Psoas muscle (tissue), 8 donors: Measurements from ENCODE around the gene ARSB. TPM values are rescaled to one million over a fixed set of nuclear protein-coding genes. Genes with fewer than 3 reads are reported as not detected.
A peak's percentile ranks its signal among the peaks of the same experiment; 100 is the strongest.

ENCODE experiments used
- ATAC-seq, 4 donors: fragments of 200-7000 bp; cut with Tn5 transposase; one replicate each; pipeline ENCODE4 v1.9.1; 2020; ENCODE audit warnings: moderate library complexity in 3 of 4, mild to moderate bottlenecking in 2 of 4
- DNase-seq, 2 donors: peaks; one replicate each; pipeline ENCODE4 v3.0.0-alpha.2; 2020
- H3K27ac ChIP-seq: fragments of 200-600 bp; one replicate; pipeline ENCODE4 v1.8.0; 2022
- H3K27me3 ChIP-seq, 3 donors: fragments of 200-600 bp in 1 of 3; one replicate each; pipeline versions ENCODE4 v1.6.1 to v1.8.0; 2013 to 2022; ENCODE audit warnings: low read length in 2 of 3, mild to moderate bottlenecking in 2 of 3, moderate library complexity in 1 of 3; ENCODE audit not compliant: insufficient read depth in 3 of 3
- H3K36me3 ChIP-seq, 2 donors: fragments of 200-600 bp in 1 of 2; one replicate each; pipeline versions ENCODE4 v1.6.1 to v1.8.0; 2013 to 2022; ENCODE audit warnings: low read depth in 1 of 2, mild to moderate bottlenecking in 1 of 2, moderate library complexity in 1 of 2; ENCODE audit not compliant: insufficient read depth in 1 of 2
- H3K4me1 ChIP-seq: fragments of 200-600 bp; one replicate; pipeline ENCODE4 v1.8.0; 2022
- H3K4me3 ChIP-seq: fragments of 200-600 bp; one replicate; pipeline ENCODE4 v1.8.0; 2022; ENCODE audit warnings: mild to moderate bottlenecking
- H3K9me3 ChIP-seq: fragments of 200-600 bp; one replicate; pipeline ENCODE4 v1.8.0; 2022
- CTCF ChIP-seq: fragments of 200-600 bp; IDR thresholded peaks from one replicate; pipeline ENCODE4 v1.8.0; 2022; ENCODE audit warnings: antibody characterized with exemption
- WGBS, 3 donors: extraction: QIAGEN DNeasy Blood & Tissue Kit; methylation state at CpG; one replicate each; pipeline versions ENCODE4 v1.1.6 to v1.1.7; 2013; 5-methylcytosine and 5-hydroxymethylcytosine counted together
- intact Hi-C, 2 donors: fragments of 100-400 bp; cut with DNase I; formaldehyde crosslinking; loops; one replicate each; pipeline versions ENCODE4 v1.11.0 to v1.14.2; 2022
- polyA plus RNA-seq, 3 donors: library from polyadenylated mRNA; stranded (reverse); fragments of 200-250 nt; gene quantifications; one replicate each; pipeline ENCODE4 v1.2.3, GENCODE V29; 2013
- total RNA-seq, 4 donors: library from RNA; stranded (reverse); fragmentation: NEBNext Ultra II Directional in 2 of 4; extraction: Animal tissue kit (Norgen Biotek cat#: 25700) in 2 of 4; gene quantifications; one replicate each; pipeline versions ENCODE4 v1.2.1 to v1.2.4, GENCODE V29; 2021 to 2023
- donor health status: healthy with polysubstance abuse.
- donor health status: DM: no; HTN: no; CAD: no; lungs with moderate emphysema.
- donor health status: Bipolar disorder and iron deficiency.
- donor health status: healthy.
- donor health status: DM: yes; HTN: yes; CAD: no.
- donor health status: DM: no; HTN: no; CAD: no.
- donor health status: DM: no; HTN: no; CAD: no.
- donor health status: DM: yes; HTN: yes; CAD: no.

The ARSB gene
- total and polyA plus RNA-seq, 7 donors, result 1.3 to 6.5 (median 3.6) TPM

- peak; percentile 64 for TF ChIP-seq CTCF
- Histone ChIP-seq H3K36me3 (no peaks in the 10 kb centered on the region), H3K9me3 (no peaks in the 10 kb centered on the region), H3K4me3 (no peak overlapping the region), H3K4me1 (no peaks in the 10 kb centered on the region), H3K27ac (no peak overlapping the region), H3K27me3 (no peaks in the 10 kb centered on the region)
- intact Hi-C loops, result loop anchor here (5.0 kb wide), 2 partner anchors 68 to 498 kb away; no protein-coding TSS in a partner anchor
- no peak for DNase-seq
- WGBS, 3 donors, result 41 to 56% (median 46%) methylated on average over 2 of the region's 2 CpGs
- ATAC-seq, result peak; percentile 68 to 83 (median 82)
Observed at GRCh38 chr5:78964889-78965288, 20.2 kb downstream of the ARSB start.

GRCh38 chr5:78961743-78962142 is 23.4 kb downstream of the ARSB start:
- no peak for TF ChIP-seq CTCF
- intact Hi-C loops, result loop anchor here in 1 of 2 donors (5.0 kb wide), 1 partner anchor 494 kb away; no protein-coding TSS in a partner anchor
- H3K27me3 ChIP-seq, result no peaks in the 10 kb centered on the region
- no peak overlapping the region for H3K4me3 ChIP-seq
- H3K4me1 ChIP-seq, result no peaks in the 10 kb centered on the region
- DNase-seq (no peak), ATAC-seq (no peak)
- no peak overlapping the region for H3K27ac ChIP-seq
- 72 to 85% (median 76%) methylated on average over 1 of the region's 1 CpG for WGBS, 3 donors
- no peaks in the 10 kb centered on the region for H3K36me3 ChIP-seq
- no peaks in the 10 kb centered on the region for H3K9me3 ChIP-seq

DNA sequence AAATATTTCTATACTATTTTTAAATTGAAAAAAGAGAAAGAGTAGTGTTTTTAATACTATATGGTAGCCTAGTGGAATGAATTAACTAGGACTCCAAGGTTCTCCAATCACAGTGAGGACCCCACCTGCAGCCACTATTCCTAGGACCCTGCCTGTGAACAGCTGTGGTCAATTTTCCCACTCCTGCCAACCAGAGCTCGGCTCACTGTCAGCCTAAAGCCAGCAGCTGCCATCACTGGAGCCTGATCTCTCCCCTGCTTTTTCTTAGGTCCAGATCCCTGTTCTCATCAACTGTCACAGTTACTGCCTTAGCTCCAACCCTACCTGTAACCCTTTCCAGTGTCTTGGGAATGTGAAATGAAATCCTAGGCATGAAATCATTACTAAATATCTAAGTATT is 25.3 kb downstream of the ARSB start:
- 38 to 75% (median 48%) methylated on average over 1 of the region's 1 CpG for WGBS, 3 donors
- H3K4me1 ChIP-seq, result no peaks in the 10 kb centered on the region
- no peaks in the 10 kb centered on the region for H3K9me3 ChIP-seq
- no peak overlapping the region for H3K4me3 ChIP-seq
- no peak for TF ChIP-seq CTCF
- no peaks in the 10 kb centered on the region for H3K27me3 ChIP-seq
- ATAC-seq, result no peak
- intact Hi-C loops, result loop anchor here in 1 of 2 donors (5.0 kb wide), 1 partner anchor 492 kb away; no protein-coding TSS in a partner anchor
- no peak for DNase-seq
- H3K27ac ChIP-seq, result no peak overlapping the region
- no peaks in the 10 kb centered on the region for H3K36me3 ChIP-seq

DNA sequence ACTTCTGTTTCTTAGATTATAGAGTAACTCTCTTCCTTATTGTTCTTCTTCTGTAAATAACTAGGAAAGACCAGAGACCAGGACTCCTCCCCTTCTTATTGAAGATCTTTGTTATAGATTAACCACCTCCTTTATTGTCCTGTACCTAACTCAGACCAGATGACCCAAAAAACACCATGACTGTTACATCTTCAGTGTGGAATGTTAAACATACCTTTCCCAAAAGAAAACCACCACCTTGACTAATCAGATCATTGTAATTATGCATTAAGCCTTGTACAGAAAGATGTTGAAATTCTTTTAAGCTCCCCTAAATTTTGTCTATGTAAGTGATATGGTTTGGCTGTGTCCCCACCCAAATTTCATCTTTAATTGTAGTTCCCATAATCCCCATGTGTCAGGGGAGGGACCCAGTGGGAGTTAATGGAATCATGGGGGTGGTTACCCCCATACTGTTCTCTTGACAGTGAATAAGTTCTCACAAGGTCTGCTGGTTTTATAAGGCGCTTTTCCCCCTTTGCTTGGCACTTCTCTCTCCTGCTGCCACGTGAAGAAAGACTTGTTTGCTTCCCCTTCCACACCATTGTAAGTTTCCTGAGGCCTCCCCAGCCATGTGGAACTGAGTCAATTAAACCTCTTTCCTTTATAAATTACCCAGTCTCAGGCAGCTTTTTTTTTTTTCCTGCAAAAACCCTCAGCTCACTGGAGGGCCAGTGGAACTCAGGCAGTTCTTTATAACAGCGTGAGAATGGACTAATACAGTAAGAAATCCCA is 26.3 kb downstream of the ARSB start:
- TF ChIP-seq CTCF, result no peak
- ATAC-seq (no peak), DNase-seq (no peak)
- Histone ChIP-seq H3K27me3 (no peaks in the 10 kb centered on the region), H3K9me3 (no peaks in the 10 kb centered on the region), H3K4me1 (no peaks in the 10 kb centered on the region), H3K36me3 (no peaks in the 10 kb centered on the region), H3K4me3 (no peak overlapping the region), H3K27ac (no peak overlapping the region)
- intact Hi-C loops, result no loop called here
- 55 to 77% (median 68%) methylated on average over 3 of the region's 3 CpGs for WGBS, 3 donors
